ENCODE measurements around the gene ARHGAP8. TPM values are rescaled to one million over a fixed set of nuclear protein-coding genes. Genes with fewer than 3 reads are reported as not detected.

The ARHGAP8 gene
- total and polyA plus RNA-seq, 2 donors (not counting 3 experiments of a cell fraction or from before 2014, with no cell fraction given), result not detected

GRCh38 chr22:44907765-44908737 is 155.7 kb downstream of the ARHGAP8 start:
- Histone ChIP-seq H3K79me2 (ENCODE audit: control insufficient read depth, insufficient read depth, low read length) (no peaks in the 10 kb centered on the region), H4K20me1 (replicated peaks; ENCODE audit: control insufficient read depth, extremely low read depth, insufficient read depth, low read length) (no peaks in the 10 kb centered on the region), H3K9ac (replicated peaks; ENCODE audit: extremely low read depth, insufficient read depth, low read length) (no peak overlapping the region), H3K36me3 (ENCODE audit: control insufficient read depth in 2 of 2, extremely low read depth in 1 of 2, insufficient read depth in 2 of 2, low read length in 2 of 2) (no peaks in the 10 kb centered on the region), H3K9me3 (replicated peaks; ENCODE audit: control insufficient read depth, insufficient read depth, low read length) (no peaks in the 10 kb centered on the region), H3K27ac (ENCODE audit: insufficient read depth, low read depth, low read length) (no peak overlapping the region), H2AFZ (ENCODE audit: low read depth, low read length) (no peak overlapping the region), H3K4me3 (replicated peaks in 1 of 3; ENCODE audit: insufficient read depth in 1 of 3, low read depth in 1 of 3, low read length in 3 of 3) (no peak overlapping the region), H3K9me1 (replicated peaks; ENCODE audit: control insufficient read depth, extremely low read depth, insufficient read depth, low read length) (no peaks in the 10 kb centered on the region), H3K4me2 (ENCODE audit: insufficient read depth, low read length) (no peak overlapping the region), H3K4me1 (ENCODE audit: control insufficient read depth, extremely low read depth, insufficient read depth, low read length) (no peaks in the 10 kb centered on the region), H3K27me3 (ENCODE audit: control insufficient read depth in 2 of 2, insufficient read depth in 2 of 2, low read length in 2 of 2) (no peaks in the 10 kb centered on the region)
- FAIRE-seq, result no peak
- dilution Hi-C loops (cut with MboI; ENCODE audit: extremely low pct_ligation_motif_present, low sequenced_read_pairs) (no loop called here), intact Hi-C loops (cut with micrococcal nuclease) (no loop called here)
- DNase-seq (ENCODE audit: low read depth, low spot score), result no peak
- no peak for TF ChIP-seq MYC (IDR thresholded peaks at IDR 0.05; ENCODE audit: low read depth, low read length)
- no peak for TF ChIP-seq FOS (IDR thresholded peaks at IDR 0.05; ENCODE audit: borderline replicate concordance, insufficient read depth, low read length)
- ChIA-PET CTCF (no interaction called here), POLR2A (no interaction called here)
- no TSS peak for BruUV-seq (replicated peaks)

DNA sequence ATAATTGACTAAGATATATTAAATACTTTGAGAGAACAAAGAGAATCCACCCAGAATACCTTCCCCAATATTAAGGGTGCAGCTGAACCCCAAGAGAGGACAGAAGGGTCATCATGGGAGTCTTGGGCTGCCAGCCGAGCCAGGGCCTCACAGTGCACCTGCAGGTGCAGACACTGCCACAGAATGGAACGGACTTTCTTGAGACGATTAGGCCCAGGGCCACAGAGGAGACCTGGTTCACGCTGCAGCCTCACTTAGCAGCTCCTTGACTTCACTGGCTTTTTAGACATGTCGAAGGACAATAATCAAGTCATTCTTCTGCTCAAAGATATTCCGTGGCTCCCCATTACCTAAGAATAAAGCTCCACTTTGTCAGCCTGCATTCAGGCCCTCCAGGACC is 156.9 kb downstream of the ARHGAP8 start:
- dilution Hi-C loops (cut with MboI; ENCODE audit: extremely low pct_ligation_motif_present, low sequenced_read_pairs), result no loop called here
- FAIRE-seq, result no peak

More for the DNA sequence above, 156.9 kb downstream of the ARHGAP8 start:
- H3K9me1 ChIP-seq (replicated peaks; ENCODE audit: control insufficient read depth, extremely low read depth, insufficient read depth, low read length), result no peaks in the 10 kb centered on the region
- H3K9ac ChIP-seq (replicated peaks; ENCODE audit: extremely low read depth, insufficient read depth, low read length), result no peak overlapping the region
- TF ChIP-seq FOS (IDR thresholded peaks at IDR 0.05; ENCODE audit: borderline replicate concordance, insufficient read depth, low read length), result no peak
- no peak for TF ChIP-seq GATA2 (IDR thresholded peaks at IDR 0.05; ENCODE audit: insufficient read depth, insufficient read length, low read depth, low read length)
- TF ChIP-seq, protein P1, sequence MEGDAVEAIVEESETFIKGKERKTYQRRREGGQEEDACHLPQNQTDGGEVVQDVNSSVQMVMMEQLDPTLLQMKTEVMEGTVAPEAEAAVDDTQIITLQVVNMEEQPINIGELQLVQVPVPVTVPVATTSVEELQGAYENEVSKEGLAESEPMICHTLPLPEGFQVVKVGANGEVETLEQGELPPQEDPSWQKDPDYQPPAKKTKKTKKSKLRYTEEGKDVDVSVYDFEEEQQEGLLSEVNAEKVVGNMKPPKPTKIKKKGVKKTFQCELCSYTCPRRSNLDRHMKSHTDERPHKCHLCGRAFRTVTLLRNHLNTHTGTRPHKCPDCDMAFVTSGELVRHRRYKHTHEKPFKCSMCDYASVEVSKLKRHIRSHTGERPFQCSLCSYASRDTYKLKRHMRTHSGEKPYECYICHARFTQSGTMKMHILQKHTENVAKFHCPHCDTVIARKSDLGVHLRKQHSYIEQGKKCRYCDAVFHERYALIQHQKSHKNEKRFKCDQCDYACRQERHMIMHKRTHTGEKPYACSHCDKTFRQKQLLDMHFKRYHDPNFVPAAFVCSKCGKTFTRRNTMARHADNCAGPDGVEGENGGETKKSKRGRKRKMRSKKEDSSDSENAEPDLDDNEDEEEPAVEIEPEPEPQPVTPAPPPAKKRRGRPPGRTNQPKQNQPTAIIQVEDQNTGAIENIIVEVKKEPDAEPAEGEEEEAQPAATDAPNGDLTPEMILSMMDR (IDR thresholded peaks at IDR 0.05; ENCODE audit: extremely low read depth in 1 of 2, insufficient read depth in 1 of 2, low read depth in 1 of 2, low read length in 2 of 2), result no peak
- TF ChIP-seq POLR2AphosphoS5 (IDR thresholded peaks at IDR 0.05; ENCODE audit: insufficient read depth, low read depth, low read length), result no peak
- TF ChIP-seq, protein P2, sequence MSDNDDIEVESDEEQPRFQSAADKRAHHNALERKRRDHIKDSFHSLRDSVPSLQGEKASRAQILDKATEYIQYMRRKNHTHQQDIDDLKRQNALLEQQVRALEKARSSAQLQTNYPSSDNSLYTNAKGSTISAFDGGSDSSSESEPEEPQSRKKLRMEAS (IDR thresholded peaks at IDR 0.05; ENCODE audit: insufficient read depth, insufficient read length), result no peak
- TF ChIP-seq EZH2 (IDR thresholded peaks at IDR 0.05; ENCODE audit: borderline replicate concordance, low read depth, low read length, severe bottlenecking), result no peak
- no peak for TF ChIP-seq POLR2A (IDR thresholded peaks at IDR 0.05; ENCODE audit: low read depth, low read length)
- no peak for TF ChIP-seq MYC (IDR thresholded peaks at IDR 0.05; ENCODE audit: low read depth, low read length)
- no peak for TF ChIP-seq JUN (IDR thresholded peaks at IDR 0.05; ENCODE audit: borderline replicate concordance, insufficient read depth, insufficient read length, low read depth)
- H3K4me1 ChIP-seq (ENCODE audit: control insufficient read depth, extremely low read depth, insufficient read depth, low read length), result no peaks in the 10 kb centered on the region
- no peaks in the 10 kb centered on the region for H3K9me3 ChIP-seq (replicated peaks; ENCODE audit: control insufficient read depth, insufficient read depth, low read length)
- no peak overlapping the region for H2AFZ ChIP-seq (ENCODE audit: low read depth, low read length)
- BruUV-seq (replicated peaks), result no TSS peak
- H3K27ac ChIP-seq (ENCODE audit: insufficient read depth, low read depth, low read length), result no peak overlapping the region
- H4K20me1 ChIP-seq (replicated peaks; ENCODE audit: control insufficient read depth, extremely low read depth, insufficient read depth, low read length), result no peaks in the 10 kb centered on the region
- no peak for DNase-seq (ENCODE audit: low read depth, low spot score)
- H3K36me3 ChIP-seq (ENCODE audit: control insufficient read depth in 2 of 2, extremely low read depth in 1 of 2, insufficient read depth in 2 of 2, low read length in 2 of 2), result no peaks in the 10 kb centered on the region
- no peak overlapping the region for H3K4me2 ChIP-seq (ENCODE audit: insufficient read depth, low read length)
- H3K4me3 ChIP-seq (replicated peaks in 1 of 3; ENCODE audit: insufficient read depth in 1 of 3, low read depth in 1 of 3, low read length in 3 of 3), result no peak overlapping the region
- no peaks in the 10 kb centered on the region for H3K27me3 ChIP-seq (ENCODE audit: control insufficient read depth in 2 of 2, insufficient read depth in 2 of 2, low read length in 2 of 2)
- ChIA-PET CTCF (no interaction called here), POLR2A (no interaction called here)
- H3K79me2 ChIP-seq (ENCODE audit: control insufficient read depth, insufficient read depth, low read length), result no peaks in the 10 kb centered on the region
- intact Hi-C loops (cut with micrococcal nuclease), result no loop called here
